Prostate gland (tissue), 2 donors: ENCODE results near the gene CDK11A. TPM values are rescaled to one million over a fixed set of nuclear protein-coding genes. Genes with fewer than 3 reads are reported as not detected.
"Not testable (repeated sequence)": the region's sequence is repeated elsewhere in the genome, so short reads cannot be mapped to it uniquely, and the experiment has no call there.

Experiments used
- DNase-seq: peaks from one replicate; pipeline ENCODE4 v3.0.0-alpha.2; 2019; ENCODE audit warnings: low spot score
- H3K27ac ChIP-seq, 2 donors: fragments of 200-600 bp; sonication (generic); 2 replicates each; pipeline ENCODE4 v1.5.1; 2017 to 2019
- H3K27me3 ChIP-seq: fragments of 200-600 bp; sonication (generic); replicated peaks from 2 replicates; pipeline ENCODE4 v1.5.1; 2019; ENCODE audit not compliant: insufficient read depth
- H3K36me3 ChIP-seq, 2 donors: fragments of 200-600 bp; sonication (generic); 1 replicate in 1 of 2; 2 replicates in 1 of 2; pipeline versions ENCODE4 v1.5.1 to v1.8.1; 2017 to 2019
- H3K4me1 ChIP-seq: fragments of 200-600 bp; sonication (generic); replicated peaks from 2 replicates; pipeline ENCODE4 v1.5.1; 2019
- H3K4me3 ChIP-seq, 2 donors: fragments of 200-600 bp; sonication (generic); 2 replicates each; pipeline ENCODE4 v1.5.1; 2017 to 2019
- H3K9me3 ChIP-seq: fragments of 200-600 bp; sonication (generic); 2 replicates; pipeline ENCODE4 v1.5.1; 2017
- CTCF ChIP-seq, 4 experiments: fragments of 200-600 bp in 2 of 4; fragments of 450-650 bp in 2 of 4; sonication (generic) in 2 of 4; IDR thresholded peaks; 1 replicate in 3 of 4; 2 replicates in 1 of 4; pipeline ENCODE4 v1.5.1; 2016 to 2019; ENCODE audit warnings: antibody characterized with exemption in 4 of 4, mild to moderate bottlenecking in 2 of 4, moderate library complexity in 2 of 4
- POLR2A ChIP-seq: fragments of 450-650 bp; IDR thresholded peaks from one replicate; pipeline ENCODE4 v1.6.1; 2016; ENCODE audit warnings: antibody characterized with exemption, mild to moderate bottlenecking
- POLR2AphosphoS5 ChIP-seq: sonication (generic); formaldehyde crosslinking; IDR thresholded peaks from one replicate; pipeline ENCODE4 v1.6.1; 2017; ENCODE audit warnings: antibody characterized with exemption
- WGBS: methylation state at CpG from one replicate; pipeline ENCODE4 v1.1.5; 2018; 5-methylcytosine and 5-hydroxymethylcytosine counted together
- intact Hi-C: fragments of 100-400 bp; cut with DNase I; formaldehyde crosslinking; loops from one replicate; pipeline ENCODE4 v1.14.2; 2022
- total RNA-seq, 2 donors: library from RNA; depleted of rRNA; stranded (reverse); fragments of >200 nt; gene quantifications; one replicate each; pipeline ENCODE4 v1.1.0, GENCODE V29; 2016

The CDK11A gene
- total RNA-seq, 2 donors from 2014 or later, result 31.1 to 47.4 TPM

- H3K27ac ChIP-seq, result no peak overlapping the region
- DNase-seq, result no peak
These were observed 57.6 kb downstream of the CDK11A start for GRCh38 chr1:1666526-1666925.

GRCh38 chr1:1665815-1666251 lies 58.3 kb downstream of the CDK11A start:
- H3K27me3 ChIP-seq, result no peaks in the 10 kb centered on the region
- WGBS, result 76% methylated on average over 25 of the region's 25 CpGs
- H3K4me3 ChIP-seq, result no peak overlapping the region
- no peak overlapping the region for H3K27ac ChIP-seq
- no peaks in the 10 kb centered on the region for H3K4me1 ChIP-seq
- intact Hi-C loops, result no loop called here
- no peaks in the 10 kb centered on the region for H3K9me3 ChIP-seq
- no peak for TF ChIP-seq CTCF (IDR thresholded peaks at IDR 0.05)
- no peak for TF ChIP-seq POLR2AphosphoS5
- no peak for TF ChIP-seq POLR2A
- H3K36me3 ChIP-seq, result peaks cover 0 to 9% of the 10 kb centered on the region in 2 donors
- DNase-seq, result no peak

More at GRCh38 chr1:1666526-1666925, 57.6 kb downstream of the CDK11A start:
- intact Hi-C loops, result no loop called here
- H3K9me3 ChIP-seq, result no peaks in the 10 kb centered on the region
- no peak for TF ChIP-seq POLR2A
- H3K4me3 ChIP-seq, result no peak overlapping the region
- H3K36me3 ChIP-seq, result peaks cover 0 to 9% of the 10 kb centered on the region in 2 donors
- WGBS, result 91% methylated on average over 15 of the region's 15 CpGs
- no peaks in the 10 kb centered on the region for H3K27me3 ChIP-seq
- no peaks in the 10 kb centered on the region for H3K4me1 ChIP-seq

GRCh38 chr1:1664941-1665814 lies 59.0 kb downstream of the CDK11A start:
- H3K27ac ChIP-seq, result no peak overlapping the region
- WGBS, result 86% methylated on average over 22 of the region's 27 CpGs
- intact Hi-C loops, result no loop called here
- no peaks in the 10 kb centered on the region for H3K27me3 ChIP-seq
- no peak for DNase-seq
- no peaks in the 10 kb centered on the region for H3K9me3 ChIP-seq
- no peaks in the 10 kb centered on the region for H3K4me1 ChIP-seq
- TF ChIP-seq POLR2AphosphoS5 (no peak), POLR2A (no peak), CTCF (IDR thresholded peaks at IDR 0.05) (no peak)
- no peak overlapping the region for H3K4me3 ChIP-seq
- peaks cover 0 to 9% of the 10 kb centered on the region in 2 donors for H3K36me3 ChIP-seq

- H3K27me3 ChIP-seq, H3K9me3 ChIP-seq, H3K36me3 ChIP-seq, H3K27ac ChIP-seq, H3K4me1 ChIP-seq, H3K4me3 ChIP-seq, intact Hi-C loops, DNase-seq: not testable (repeated sequence)
- WGBS, result 63% methylated on average over 2 of the region's 11 CpGs
These were observed 59.8 kb downstream of the CDK11A start for GRCh38 chr1:1664318-1664717.

GRCh38 chr1:1662830-1663560 lies 61.2 kb downstream of the CDK11A start:
- DNase-seq, H3K27me3 ChIP-seq, H3K4me3 ChIP-seq, H3K9me3 ChIP-seq, H3K36me3 ChIP-seq, H3K27ac ChIP-seq, H3K4me1 ChIP-seq, intact Hi-C loops: not testable (repeated sequence)
- WGBS, result 71% methylated on average over 15 of the region's 15 CpGs

GRCh38 chr1:1662392-1662791 lies 61.8 kb downstream of the CDK11A start:
- H3K27me3 ChIP-seq, DNase-seq, H3K4me3 ChIP-seq, H3K4me1 ChIP-seq, H3K36me3 ChIP-seq, intact Hi-C loops, H3K27ac ChIP-seq, H3K9me3 ChIP-seq: not testable (repeated sequence)
- WGBS, result 79% methylated on average over 9 of the region's 9 CpGs
